ENCODE measurements around the gene AKIRIN1. TPM values are rescaled to one million over a fixed set of nuclear protein-coding genes. Genes with fewer than 3 reads are reported as not detected.
"Not testable (repeated sequence)": the region's sequence is repeated elsewhere in the genome, so short reads cannot be mapped to it uniquely, and the experiment has no call there.

AKIRIN1 gene
- total RNA-seq, 2 experiments from 2014 or later = 68.2 to 70.7 TPM

GRCh38 chr1:39016604-39017171 lies 25.6 kb downstream of the AKIRIN1 start:
- H3K4me3 Mint-ChIP-seq = no peak overlapping the region
- H3K27ac Mint-ChIP-seq = no peak overlapping the region
- no peaks in the 10 kb centered on the region for H3K9me3 Mint-ChIP-seq
- DNase-seq = no peak
- H3K4me1 Mint-ChIP-seq = no peaks in the 10 kb centered on the region
- H3K27me3 Mint-ChIP-seq = no peaks in the 10 kb centered on the region
- H3K36me3 Mint-ChIP-seq = peaks cover 9% of the 10 kb centered on the region

GRCh38 chr1:39017266-39017665 lies 26.2 kb downstream of the AKIRIN1 start:
- no peak overlapping the region for H3K27ac Mint-ChIP-seq
- peaks cover 3% of the 10 kb centered on the region for H3K36me3 Mint-ChIP-seq
- no peaks in the 10 kb centered on the region for H3K4me1 Mint-ChIP-seq
- DNase-seq = no peak
- no peaks in the 10 kb centered on the region for H3K27me3 Mint-ChIP-seq
- H3K9me3 Mint-ChIP-seq = no peaks in the 10 kb centered on the region
- no peak overlapping the region for H3K4me3 Mint-ChIP-seq

DNA sequence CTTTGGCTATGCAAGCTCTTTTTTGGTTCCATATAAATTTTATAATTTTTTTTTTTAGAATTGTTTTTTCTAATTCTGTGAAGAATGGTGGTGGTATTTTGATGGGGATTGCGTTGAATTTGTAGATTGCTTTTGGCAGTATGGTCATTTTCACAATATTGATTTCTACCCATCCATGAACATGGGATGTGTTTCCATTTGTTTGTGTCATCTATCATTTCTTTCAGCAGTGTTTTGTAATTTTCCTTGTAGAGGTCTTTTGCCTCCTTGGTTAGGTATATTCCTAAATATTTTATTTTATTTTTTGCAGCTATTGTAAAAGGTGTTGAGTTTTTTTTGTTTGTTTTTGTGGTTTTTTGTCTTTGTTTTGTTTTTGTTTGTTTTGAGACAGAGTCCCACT lies 29.4 kb downstream of the AKIRIN1 start:
- H3K27ac Mint-ChIP-seq, H3K4me1 Mint-ChIP-seq, H3K36me3 Mint-ChIP-seq, DNase-seq, H3K9me3 Mint-ChIP-seq, H3K4me3 Mint-ChIP-seq, H3K27me3 Mint-ChIP-seq: not testable (repeated sequence)

DNA sequence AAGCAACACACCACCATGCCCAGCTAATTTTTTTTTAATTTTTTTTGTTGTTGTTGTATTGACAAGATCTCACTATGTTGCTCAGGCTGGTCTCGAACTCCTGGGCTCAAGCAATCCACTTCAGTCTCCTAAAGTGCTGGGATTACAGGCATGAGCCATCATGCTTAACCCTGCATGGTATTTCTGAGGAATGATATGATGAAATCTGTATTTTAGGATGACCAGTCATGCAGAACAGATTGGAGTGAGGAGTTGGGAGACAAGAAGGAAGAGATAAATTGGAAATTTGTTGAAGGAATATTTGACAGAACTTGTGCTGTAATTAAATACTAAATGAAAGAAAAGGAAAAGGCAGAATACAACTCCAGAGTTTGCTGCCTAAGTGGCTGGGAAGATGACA lies 30.4 kb downstream of the AKIRIN1 start:
- peaks cover 8% of the 10 kb centered on the region for H3K4me1 Mint-ChIP-seq
- H3K4me3 Mint-ChIP-seq = no peak overlapping the region
- DNase-seq = no peak
- H3K27ac Mint-ChIP-seq = no peak overlapping the region
- H3K27me3 Mint-ChIP-seq = no peaks in the 10 kb centered on the region
- H3K36me3 Mint-ChIP-seq = no peaks in the 10 kb centered on the region
- no peaks in the 10 kb centered on the region for H3K9me3 Mint-ChIP-seq

- no peak overlapping the region for H3K27ac Mint-ChIP-seq
- H3K9me3 Mint-ChIP-seq = no peaks in the 10 kb centered on the region
- no peaks in the 10 kb centered on the region for H3K27me3 Mint-ChIP-seq
- peaks cover 8% of the 10 kb centered on the region for H3K4me1 Mint-ChIP-seq
- DNase-seq = no peak
- no peak overlapping the region for H3K4me3 Mint-ChIP-seq
- H3K36me3 Mint-ChIP-seq = peaks cover 9% of the 10 kb centered on the region
Observed at GRCh38 chr1:39023140-39023539, 32.1 kb downstream of the AKIRIN1 start.

DNA sequence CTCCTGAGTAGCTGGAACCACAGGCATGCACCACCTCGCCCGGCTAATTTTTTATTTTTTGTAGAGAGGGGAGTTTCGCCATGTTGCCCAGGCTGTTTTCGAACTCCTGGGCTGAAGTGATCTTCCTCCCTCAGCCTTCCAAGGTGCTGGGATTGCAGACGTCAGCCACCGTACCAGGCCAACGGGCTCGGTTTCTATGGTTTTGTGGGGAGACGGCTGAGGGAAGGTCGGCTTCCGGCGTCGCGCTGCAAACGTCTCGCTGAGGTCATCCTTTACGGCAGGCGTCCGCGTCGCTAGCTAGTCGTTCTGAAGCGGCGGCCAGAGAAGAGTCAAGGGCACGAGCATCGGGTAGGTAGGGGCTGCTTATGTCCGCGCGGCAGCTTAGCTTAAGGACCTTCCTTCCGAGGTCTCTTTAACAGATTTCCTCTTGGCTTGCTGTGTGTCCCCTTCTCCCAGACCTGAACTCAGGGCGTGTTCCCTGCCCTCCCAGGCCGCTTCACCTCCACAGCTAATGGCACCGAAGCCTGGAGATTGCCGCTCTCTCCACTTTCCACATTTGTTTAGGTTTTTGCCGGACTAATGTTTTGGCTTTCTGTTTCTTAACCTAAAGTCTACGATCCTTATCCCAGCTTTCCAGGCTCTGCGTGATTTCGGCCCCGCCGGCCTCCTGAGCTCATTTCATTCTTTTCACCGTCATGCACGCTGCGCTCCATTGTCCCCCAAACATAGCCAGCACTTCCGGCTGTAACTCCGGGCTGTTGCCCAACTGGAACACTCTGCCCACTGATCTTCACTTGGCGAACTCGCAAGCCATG lies 35.2 kb downstream of the AKIRIN1 start, which contains the start of gene NDUFS5:
TSS of gene NDUFS5 (plus strand) at position 300 of the 815 bp plus-strand sequence. CDS start 2,375 bp downstream, outside the sequence.
- Mint-ChIP-seq H3K4me3 (peak within 1 kb of the TSS; percentile 92), H3K36me3 (peaks cover 30% of the 10 kb centered on the region), H3K9me3 (no peaks in the 10 kb centered on the region), H3K27me3 (no peaks in the 10 kb centered on the region), H3K27ac (peak within 1 kb of the TSS; percentile 94), H3K4me1 (peaks cover 16% of the 10 kb centered on the region)
- DNase-seq = peak; percentile 83

GRCh38 chr1:39026866-39027507 lies 35.9 kb downstream of the AKIRIN1 start:
- Mint-ChIP-seq H3K4me3 (peak overlapping the region; percentile 92), H3K27ac (peak overlapping the region; percentile 94), H3K4me1 (peaks cover 23% of the 10 kb centered on the region), H3K9me3 (no peaks in the 10 kb centered on the region), H3K27me3 (no peaks in the 10 kb centered on the region), H3K36me3 (peaks cover 36% of the 10 kb centered on the region)
- DNase-seq = no peak

DNA sequence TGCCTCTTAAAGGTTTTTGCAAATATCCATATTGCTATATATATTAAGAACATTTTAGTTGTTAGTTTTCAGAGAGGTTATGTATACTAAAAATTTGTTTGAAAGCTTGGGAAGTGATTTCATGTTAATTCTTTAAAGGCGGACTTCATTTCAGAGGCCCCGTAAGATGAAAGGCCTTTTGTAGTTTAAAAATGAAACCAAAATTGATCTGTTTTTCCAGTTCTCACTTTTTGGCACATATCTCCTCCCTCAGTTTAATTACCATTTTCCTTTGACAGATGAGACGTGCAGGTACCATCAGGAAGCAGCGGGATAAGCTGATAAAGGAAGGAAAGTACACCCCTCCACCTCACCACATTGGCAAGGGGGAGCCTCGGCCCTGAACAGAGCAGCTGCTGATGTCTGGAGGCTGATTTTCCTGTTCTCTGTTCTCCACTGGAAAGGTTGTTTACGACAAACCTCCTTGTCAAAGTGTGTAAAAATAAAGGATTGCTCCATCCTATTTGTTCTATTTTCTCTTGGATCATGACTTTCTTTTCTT lies 43.1 kb downstream of the AKIRIN1 start:
- Mint-ChIP-seq H3K4me1 (peaks cover 29% of the 10 kb centered on the region), H3K9me3 (peaks cover 1% of the 10 kb centered on the region), H3K27me3 (no peaks in the 10 kb centered on the region), H3K36me3 (peaks cover 66% of the 10 kb centered on the region), H3K27ac (peak overlapping the region; percentile 91), H3K4me3 (peak overlapping the region; percentile 68)
- no peak for DNase-seq

- Mint-ChIP-seq H3K27ac (no peak overlapping the region), H3K36me3 (peaks cover 50% of the 10 kb centered on the region), H3K9me3 (peaks cover 1% of the 10 kb centered on the region), H3K27me3 (no peaks in the 10 kb centered on the region), H3K4me3 (no peak overlapping the region), H3K4me1 (peaks cover 27% of the 10 kb centered on the region)
- DNase-seq = no peak
Observed at GRCh38 chr1:39036678-39037077, 45.6 kb downstream of the AKIRIN1 start.

- peaks cover 16% of the 10 kb centered on the region for H3K36me3 Mint-ChIP-seq
- H3K4me3 Mint-ChIP-seq = no peak overlapping the region
- no peaks in the 10 kb centered on the region for H3K27me3 Mint-ChIP-seq
- no peak overlapping the region for H3K27ac Mint-ChIP-seq
- DNase-seq = no peak
- H3K4me1 Mint-ChIP-seq = peaks cover 8% of the 10 kb centered on the region
- H3K9me3 Mint-ChIP-seq = no peaks in the 10 kb centered on the region
Observed at GRCh38 chr1:39043513-39043912, 52.4 kb downstream of the AKIRIN1 start.

- H3K4me1 Mint-ChIP-seq = peaks cover 2% of the 10 kb centered on the region
- no peak overlapping the region for H3K4me3 Mint-ChIP-seq
- DNase-seq = no peak
- no peaks in the 10 kb centered on the region for H3K27me3 Mint-ChIP-seq
- H3K36me3 Mint-ChIP-seq = peaks cover 10% of the 10 kb centered on the region
- H3K27ac Mint-ChIP-seq = no peak overlapping the region
- no peaks in the 10 kb centered on the region for H3K9me3 Mint-ChIP-seq
Observed at GRCh38 chr1:39044762-39045161, 53.7 kb downstream of the AKIRIN1 start.

GRCh38 chr1:39045231-39045630 lies 54.2 kb downstream of the AKIRIN1 start:
- Mint-ChIP-seq H3K27me3 (no peaks in the 10 kb centered on the region), H3K36me3 (peaks cover 10% of the 10 kb centered on the region), H3K27ac (no peak overlapping the region), H3K4me3 (no peak overlapping the region), H3K4me1 (no peaks in the 10 kb centered on the region), H3K9me3 (no peaks in the 10 kb centered on the region)
- no peak for DNase-seq

DNA sequence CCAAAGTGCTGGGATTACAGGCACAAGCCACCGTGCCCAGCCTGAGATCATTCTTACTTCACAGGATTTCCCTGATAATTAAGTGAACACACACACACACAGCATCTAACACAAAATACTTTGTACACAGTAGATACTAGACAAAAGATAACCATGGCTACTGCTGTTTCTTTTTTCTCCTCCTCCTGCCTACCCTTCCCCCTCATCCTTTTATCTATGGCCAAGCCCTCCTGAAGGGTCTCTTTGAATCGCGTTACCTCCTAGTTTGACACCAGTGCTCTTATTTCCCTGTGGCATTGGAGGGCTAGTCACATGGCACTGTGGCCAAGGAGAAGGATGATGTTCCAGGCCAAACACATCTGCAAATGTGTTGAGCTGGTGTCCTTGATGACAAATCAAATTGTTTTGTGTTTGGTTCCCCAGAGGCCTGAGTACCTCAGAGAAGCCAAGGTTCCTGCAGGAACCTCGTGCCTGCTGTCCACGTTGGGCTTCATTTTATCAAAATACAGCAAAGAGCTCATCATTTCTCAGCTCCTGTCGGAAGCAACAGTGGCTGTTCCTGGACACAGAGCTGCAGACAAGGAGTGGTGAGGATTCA lies 55.6 kb downstream of the AKIRIN1 start:
- Mint-ChIP-seq H3K27me3 (no peaks in the 10 kb centered on the region), H3K36me3 (peaks cover 10% of the 10 kb centered on the region), H3K4me1 (peaks cover 4% of the 10 kb centered on the region), H3K27ac (no peak overlapping the region), H3K4me3 (no peak overlapping the region), H3K9me3 (no peaks in the 10 kb centered on the region)
- no peak for DNase-seq

DNA sequence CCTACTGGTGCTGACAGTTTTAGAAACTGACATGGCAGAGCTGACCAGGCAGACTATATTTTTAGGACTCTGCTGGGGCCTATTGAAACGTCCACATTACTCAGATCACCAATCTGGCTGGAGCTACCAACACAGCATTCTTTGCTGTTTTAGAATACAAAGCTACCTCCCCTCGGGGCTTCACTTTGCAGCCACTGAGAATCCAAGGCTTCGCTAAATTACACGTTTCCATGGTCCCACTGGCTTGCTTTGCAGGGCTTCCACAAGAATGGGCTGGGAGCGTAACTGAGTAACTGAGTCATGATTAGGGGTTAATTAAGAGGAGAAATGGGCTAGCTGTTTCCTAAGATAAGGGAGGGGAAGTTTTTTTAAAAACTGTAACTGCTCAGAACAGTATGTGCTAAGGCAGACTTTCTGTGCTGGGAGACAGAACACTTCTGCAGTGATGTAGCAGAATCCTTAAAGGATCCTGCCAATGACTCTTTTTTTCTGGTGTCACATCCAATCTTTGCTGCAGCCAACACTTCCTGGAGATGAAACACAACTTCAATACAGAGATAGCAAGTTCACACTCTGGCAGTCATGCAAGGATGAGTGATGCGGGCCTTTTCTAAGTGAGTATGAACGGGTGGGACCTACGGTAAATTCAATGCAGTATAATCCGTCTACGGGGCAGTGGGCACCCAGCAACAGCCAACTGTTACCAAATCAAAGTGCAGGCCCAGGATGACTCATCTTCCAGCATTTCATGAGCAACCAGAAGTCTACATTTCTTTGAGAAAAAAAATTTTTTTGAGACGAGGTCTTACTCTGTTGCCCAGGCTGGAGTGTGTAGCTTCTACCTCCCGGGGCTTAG lies 56.5 kb downstream of the AKIRIN1 start:
- no peak for DNase-seq
- H3K9me3 Mint-ChIP-seq = no peaks in the 10 kb centered on the region
- no peaks in the 10 kb centered on the region for H3K27me3 Mint-ChIP-seq
- peaks cover 4% of the 10 kb centered on the region for H3K4me1 Mint-ChIP-seq
- H3K4me3 Mint-ChIP-seq = no peak overlapping the region
- peaks cover 9% of the 10 kb centered on the region for H3K36me3 Mint-ChIP-seq
- no peak overlapping the region for H3K27ac Mint-ChIP-seq
